Thyroid gland (tissue), 4 donors: Measurements from ENCODE around the gene CMKLR1.

ENCODE experiments used
- POLR2A ChIP-seq, 2 donors: fragments of 450-650 bp; IDR thresholded peaks; one replicate each; pipeline ENCODE4 v1.6.1; 2017; ENCODE audit warnings: antibody characterized with exemption in 2 of 2, mild to moderate bottlenecking in 2 of 2, moderate library complexity in 1 of 2
- TF ChIP-seq, protein P1 (sequence below), 6 experiments: fragments of 200-600 bp in 3 of 6; fragments of 450-650 bp in 3 of 6; sonication (generic) in 3 of 6; IDR thresholded peaks; one replicate each; pipeline ENCODE4 v1.5.1; 2016 to 2019; ENCODE audit warnings: antibody characterized with exemption in 6 of 6, mild to moderate bottlenecking in 2 of 6, inconsistent platforms in 1 of 6, moderate library complexity in 1 of 6

DNA sequence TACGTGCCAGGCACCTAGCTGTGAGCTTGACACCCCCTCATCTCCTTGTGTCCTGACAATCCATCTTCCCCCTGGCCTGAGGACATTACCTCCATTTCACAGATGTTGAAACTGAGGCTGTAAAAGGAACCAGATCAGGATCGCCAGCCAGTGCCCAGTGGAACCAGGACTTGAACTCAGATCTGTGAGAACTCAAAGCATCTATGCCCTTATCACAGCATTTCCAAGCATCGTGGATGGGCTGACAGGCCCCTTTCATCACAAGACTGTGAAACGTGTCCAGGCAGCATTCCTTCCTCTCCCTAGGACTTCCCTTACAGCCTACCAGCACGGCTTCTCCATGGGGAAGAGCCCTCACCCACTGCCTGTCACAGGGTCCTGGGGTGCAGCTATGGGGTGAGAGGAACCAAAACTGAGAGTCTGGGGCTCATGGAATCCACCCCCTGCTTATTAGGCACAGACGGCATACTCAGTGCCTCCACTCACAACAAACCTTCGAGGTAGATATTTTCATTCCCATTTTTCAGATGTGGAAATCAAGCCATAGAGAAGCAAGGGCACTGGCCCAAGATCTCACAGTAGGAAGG lies 26.9 kb downstream of the CMKLR1 start:
- TF ChIP-seq, protein P1, sequence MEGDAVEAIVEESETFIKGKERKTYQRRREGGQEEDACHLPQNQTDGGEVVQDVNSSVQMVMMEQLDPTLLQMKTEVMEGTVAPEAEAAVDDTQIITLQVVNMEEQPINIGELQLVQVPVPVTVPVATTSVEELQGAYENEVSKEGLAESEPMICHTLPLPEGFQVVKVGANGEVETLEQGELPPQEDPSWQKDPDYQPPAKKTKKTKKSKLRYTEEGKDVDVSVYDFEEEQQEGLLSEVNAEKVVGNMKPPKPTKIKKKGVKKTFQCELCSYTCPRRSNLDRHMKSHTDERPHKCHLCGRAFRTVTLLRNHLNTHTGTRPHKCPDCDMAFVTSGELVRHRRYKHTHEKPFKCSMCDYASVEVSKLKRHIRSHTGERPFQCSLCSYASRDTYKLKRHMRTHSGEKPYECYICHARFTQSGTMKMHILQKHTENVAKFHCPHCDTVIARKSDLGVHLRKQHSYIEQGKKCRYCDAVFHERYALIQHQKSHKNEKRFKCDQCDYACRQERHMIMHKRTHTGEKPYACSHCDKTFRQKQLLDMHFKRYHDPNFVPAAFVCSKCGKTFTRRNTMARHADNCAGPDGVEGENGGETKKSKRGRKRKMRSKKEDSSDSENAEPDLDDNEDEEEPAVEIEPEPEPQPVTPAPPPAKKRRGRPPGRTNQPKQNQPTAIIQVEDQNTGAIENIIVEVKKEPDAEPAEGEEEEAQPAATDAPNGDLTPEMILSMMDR (IDR thresholded peaks at IDR 0.05) = no peak
- no peak for TF ChIP-seq POLR2A (IDR thresholded peaks at IDR 0.05)
